ENCODE results near the gene CBX2. TPM values are rescaled to one million over a fixed set of nuclear protein-coding genes. Genes with fewer than 3 reads are reported as not detected.

Gene CBX2
- total RNA-seq, 4 donors from 2014 or later, result 4.6 to 12.9 (median 8.7) TPM

DNA sequence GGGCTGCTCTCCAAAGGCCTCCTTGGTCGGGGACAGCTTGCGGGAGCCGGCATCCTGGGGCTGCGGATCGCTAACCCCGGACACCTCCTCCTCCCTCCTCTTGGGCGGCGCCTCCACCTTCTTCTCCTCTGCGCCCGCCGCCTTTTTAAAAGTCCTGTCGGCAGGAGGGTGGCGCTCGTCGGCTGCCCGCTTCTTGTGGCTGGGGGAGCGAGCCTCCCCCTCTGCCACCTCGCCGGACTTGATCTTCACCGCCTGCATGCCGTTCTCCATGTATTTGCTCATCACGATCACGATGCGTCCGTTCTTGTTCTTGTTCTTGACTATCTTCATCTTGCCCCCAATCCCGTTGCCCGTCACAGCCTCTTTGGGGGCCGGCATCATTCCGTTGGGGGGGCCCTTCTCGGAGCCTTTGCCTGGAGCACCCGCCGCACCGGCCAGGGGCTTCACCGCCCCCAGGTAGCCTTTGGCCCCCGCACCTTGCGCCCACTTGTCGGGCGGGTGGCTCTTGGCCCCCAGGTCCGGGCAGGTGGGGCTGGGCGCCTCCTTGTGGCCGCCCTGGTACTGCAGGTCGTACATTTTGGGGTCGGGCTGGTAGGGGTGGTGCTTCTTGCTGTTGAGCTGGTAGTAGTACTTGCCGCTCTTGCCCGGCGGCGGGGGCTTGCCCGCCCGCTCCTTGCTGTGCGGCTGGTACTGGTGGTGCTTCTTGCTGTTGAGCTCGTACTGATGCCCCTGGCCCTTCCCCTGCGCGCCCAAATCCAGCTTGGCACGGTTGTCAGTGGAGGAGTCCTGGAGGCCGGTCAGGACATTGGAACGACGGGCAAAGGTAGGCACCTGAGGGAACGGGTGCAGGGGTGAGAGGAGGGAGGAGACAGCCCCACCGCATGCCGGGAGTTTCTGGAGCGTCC, 56.9 kb downstream of the CBX2 start:
- no peak for DNase-seq
- Histone ChIP-seq H3K36me3 (peaks cover 16 to 28% (median 18%) of the 10 kb centered on the region in 3 donors), H3K9me3 (no peaks in the 10 kb centered on the region), H3K4me3 (no peak overlapping the region), H3K27me3 (peaks cover 0 to 14% (median 0%) of the 10 kb centered on the region in 4 donors), H3K4me1 (peaks cover 46 to 82% (median 50%) of the 10 kb centered on the region in 3 donors), H3K27ac (no peak overlapping the region)
- intact Hi-C loops (cut with DNase I), result loop anchor here (10.0 kb wide), 1 partner anchor 150 kb away; no protein-coding TSS in a partner anchor
- 93 to 98% methylated on average over 25 to 34 of the region's 61 CpGs for WGBS, 2 donors
- TF ChIP-seq POLR2A (IDR thresholded peaks at IDR 0.05), result no peak
- TF ChIP-seq, protein P1, sequence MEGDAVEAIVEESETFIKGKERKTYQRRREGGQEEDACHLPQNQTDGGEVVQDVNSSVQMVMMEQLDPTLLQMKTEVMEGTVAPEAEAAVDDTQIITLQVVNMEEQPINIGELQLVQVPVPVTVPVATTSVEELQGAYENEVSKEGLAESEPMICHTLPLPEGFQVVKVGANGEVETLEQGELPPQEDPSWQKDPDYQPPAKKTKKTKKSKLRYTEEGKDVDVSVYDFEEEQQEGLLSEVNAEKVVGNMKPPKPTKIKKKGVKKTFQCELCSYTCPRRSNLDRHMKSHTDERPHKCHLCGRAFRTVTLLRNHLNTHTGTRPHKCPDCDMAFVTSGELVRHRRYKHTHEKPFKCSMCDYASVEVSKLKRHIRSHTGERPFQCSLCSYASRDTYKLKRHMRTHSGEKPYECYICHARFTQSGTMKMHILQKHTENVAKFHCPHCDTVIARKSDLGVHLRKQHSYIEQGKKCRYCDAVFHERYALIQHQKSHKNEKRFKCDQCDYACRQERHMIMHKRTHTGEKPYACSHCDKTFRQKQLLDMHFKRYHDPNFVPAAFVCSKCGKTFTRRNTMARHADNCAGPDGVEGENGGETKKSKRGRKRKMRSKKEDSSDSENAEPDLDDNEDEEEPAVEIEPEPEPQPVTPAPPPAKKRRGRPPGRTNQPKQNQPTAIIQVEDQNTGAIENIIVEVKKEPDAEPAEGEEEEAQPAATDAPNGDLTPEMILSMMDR (IDR thresholded peaks at IDR 0.05), result peak in 5 of 6 experiments; percentile 51 to 75 (median 53)

DNA sequence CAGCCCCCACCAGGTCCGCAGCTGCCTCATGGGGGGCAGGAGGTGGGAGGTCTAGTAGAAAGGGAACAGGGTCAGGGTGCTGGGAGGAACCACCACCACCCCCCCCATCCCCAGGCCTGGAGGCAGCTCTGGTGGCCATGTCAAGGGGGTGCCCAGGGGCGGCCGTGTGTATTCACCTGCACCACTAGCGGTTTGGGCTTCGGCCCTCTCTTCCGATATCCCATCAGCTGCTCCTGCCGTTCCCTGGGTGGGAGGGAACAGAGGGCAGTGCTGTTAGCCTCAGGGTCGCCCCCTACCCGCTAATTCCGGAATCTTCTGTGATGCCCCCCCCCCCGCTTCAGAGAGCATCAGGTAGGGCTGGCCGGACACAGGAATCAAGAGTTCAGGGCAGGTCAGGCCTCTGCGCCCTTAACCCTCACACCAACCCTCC, 57.5 kb downstream of the CBX2 start:
- DNase-seq, result no peak
- WGBS, 2 donors, result 88% methylated on average over 5 of the region's 13 CpGs; no CpG with 5 or more reads in 1 of the 2 donors

DNA sequence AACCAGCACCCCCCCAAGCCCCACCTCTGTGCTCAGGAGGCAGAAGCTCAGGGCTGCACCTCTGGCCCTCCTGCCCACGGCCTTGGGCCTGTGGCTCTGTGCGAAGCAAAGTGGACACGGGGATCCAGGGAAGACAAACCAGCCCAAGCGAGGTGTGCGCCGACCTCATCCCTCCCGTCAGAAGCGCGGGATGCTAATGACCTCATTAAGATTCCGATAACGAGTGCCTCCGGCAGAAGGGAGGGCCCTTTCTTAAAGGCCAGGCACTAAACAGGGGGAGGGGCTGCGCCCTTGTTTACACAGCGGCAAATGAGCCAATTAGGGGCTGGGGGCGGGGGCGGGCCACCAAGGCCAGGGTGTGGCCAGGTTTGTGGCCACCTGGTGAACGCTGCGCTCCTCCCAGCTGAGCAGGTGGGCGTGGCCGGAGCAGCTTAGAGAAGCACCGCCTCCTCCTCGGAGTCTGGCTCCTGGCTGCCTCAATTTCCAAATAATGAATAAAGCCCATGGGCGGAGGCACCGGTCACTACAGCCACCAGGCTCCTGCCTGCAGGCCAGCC, 58.1 kb downstream of the CBX2 start:
- peaks cover 57 to 87% (median 58%) of the 10 kb centered on the region in 3 donors for H3K4me1 ChIP-seq
- peak overlapping the region; percentile 76 to 90 (median 88) for H3K4me3 ChIP-seq
- H3K36me3 ChIP-seq, result peaks cover 16 to 28% (median 18%) of the 10 kb centered on the region in 3 donors
- peaks cover 2 to 27% (median 6%) of the 10 kb centered on the region in 4 donors for H3K27me3 ChIP-seq
- 46 to 88% methylated on average over 4 to 6 of the region's 24 CpGs for WGBS, 2 donors
- intact Hi-C loops (cut with DNase I), result loop anchor here (10.0 kb wide), 1 partner anchor 149 kb away; no protein-coding TSS in a partner anchor
- H3K9me3 ChIP-seq, result no peaks in the 10 kb centered on the region
- H3K27ac ChIP-seq, result peak overlapping the region; percentile 82 to 99 (median 96)
- TF ChIP-seq POLR2A (IDR thresholded peaks at IDR 0.05), result no peak
- TF ChIP-seq, protein P1 (IDR thresholded peaks at IDR 0.05), result no peak
- no peak for DNase-seq

More for the DNA sequence above, 57.5 kb downstream of the CBX2 start:
- intact Hi-C loops (cut with DNase I), result loop anchor here (10.0 kb wide), 1 partner anchor 149 kb away; no protein-coding TSS in a partner anchor
- Histone ChIP-seq H3K36me3 (peaks cover 16 to 28% (median 18%) of the 10 kb centered on the region in 3 donors), H3K27ac (no peak overlapping the region), H3K9me3 (no peaks in the 10 kb centered on the region), H3K4me3 (no peak overlapping the region), H3K27me3 (peaks cover 0 to 21% (median under 1%) of the 10 kb centered on the region in 4 donors), H3K4me1 (peaks cover 53 to 87% (median 55%) of the 10 kb centered on the region in 3 donors)
- TF ChIP-seq, protein P1 (IDR thresholded peaks at IDR 0.05), result no peak
- TF ChIP-seq POLR2A (IDR thresholded peaks at IDR 0.05), result no peak

DNA sequence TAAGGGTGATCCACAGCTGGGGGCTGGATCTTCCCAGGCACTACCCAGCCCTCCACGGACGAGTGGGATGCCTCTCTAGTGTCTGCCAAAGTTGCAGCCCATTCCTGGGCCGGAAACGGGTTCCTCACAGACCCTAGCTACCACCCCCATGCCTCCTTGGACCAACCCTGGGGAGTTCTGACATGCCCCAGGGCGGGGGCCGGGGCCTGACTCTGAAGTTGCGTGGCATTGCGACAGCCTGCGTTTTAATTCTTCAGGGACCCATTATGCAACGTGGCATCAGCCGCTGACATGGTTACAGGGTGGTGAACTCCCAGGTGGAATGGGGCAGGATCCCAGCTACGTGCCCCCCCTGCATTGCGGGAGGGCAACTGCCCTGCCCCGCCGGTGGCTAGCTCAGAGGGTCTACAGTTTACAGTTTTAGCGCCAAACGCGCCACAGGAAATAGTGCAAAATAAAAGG, 58.6 kb downstream of the CBX2 start:
- WGBS, 2 donors, result 24 to 30% methylated on average over 3 to 11 of the region's 18 CpGs
- no peaks in the 10 kb centered on the region for H3K9me3 ChIP-seq
- no peak for DNase-seq

More for the DNA sequence above, 58.6 kb downstream of the CBX2 start:
- Histone ChIP-seq H3K27ac (peak overlapping the region; percentile 82 to 99 (median 96)), H3K4me3 (peak overlapping the region; percentile 76 to 90 (median 88)), H3K27me3 (peaks cover 7 to 32% (median 11%) of the 10 kb centered on the region in 4 donors), H3K4me1 (peaks cover 59 to 87% (median 59%) of the 10 kb centered on the region in 3 donors), H3K36me3 (peaks cover 16 to 28% (median 18%) of the 10 kb centered on the region in 3 donors)
- intact Hi-C loops (cut with DNase I), result loop anchor here (10.0 kb wide), 1 partner anchor 148 kb away; no protein-coding TSS in a partner anchor
- no peak for TF ChIP-seq POLR2A (IDR thresholded peaks at IDR 0.05)
- TF ChIP-seq, protein P1 (IDR thresholded peaks at IDR 0.05), result no peak
